Measurements from ENCODE around the gene BRWD1. TPM values are rescaled to one million over a fixed set of nuclear protein-coding genes. Genes with fewer than 3 reads are reported as not detected.

Gene BRWD1
- total and polyA plus RNA-seq, 2 of the 8 experiments (the other 6 are each of a cell fraction or from before 2014, with no cell fraction given): 9.3 to 45.2 TPM

- Histone ChIP-seq H4K8ac (ENCODE audit: extremely low read depth, insufficient read depth, low read length) (no peak overlapping the region), H3K23me2 (ENCODE audit: low read depth, low read length) (no peaks in the 10 kb centered on the region), H3K9ac (replicated peaks in 1 of 4; ENCODE audit: extremely low read depth in 1 of 4, low read depth in 3 of 4, low read length in 3 of 4) (no peak overlapping the region; a peak in 2 of 7 replicates), H3K56ac (replicated peaks; ENCODE audit: insufficient read length, low read depth, low read length) (no peak overlapping the region), H3K18ac (ENCODE audit: extremely low read depth, low read length) (no peak overlapping the region), H3K23ac (ENCODE audit: insufficient read length) (no peak overlapping the region), H2BK15ac (ENCODE audit: low read length) (no peak overlapping the region), H4K20me1 (replicated peaks in 1 of 2; ENCODE audit: control insufficient read depth in 1 of 2, insufficient read depth in 2 of 2, low read length in 2 of 2) (no peaks in the 10 kb centered on the region), H2BK12ac (ENCODE audit: low read depth, low read length) (no peak overlapping the region), H3K4me2 (ENCODE audit: insufficient read depth in 1 of 2, low read depth in 2 of 2, low read length in 2 of 2) (no peak overlapping the region), H3K4ac (replicated peaks; ENCODE audit: insufficient read length, low read depth, low read length) (no peak overlapping the region), H4K91ac (replicated peaks; ENCODE audit: insufficient read length, low read length) (no peak overlapping the region), H3K4me3 (ENCODE audit: extremely low read depth in 1 of 4, insufficient read depth in 2 of 4, low read depth in 3 of 4, low read length in 4 of 4) (no peak overlapping the region), H3K79me2 (ENCODE audit: control insufficient read depth in 1 of 2, insufficient read depth in 2 of 2, low read length in 2 of 2) (no peaks in the 10 kb centered on the region), H2BK5ac (ENCODE audit: low read depth, low read length) (no peak overlapping the region), H3K9me3 (ENCODE audit: insufficient read depth in 2 of 2, low read depth in 1 of 2, low read length in 1 of 2) (no peaks in the 10 kb centered on the region), H2BK120ac (replicated peaks; ENCODE audit: low read depth, low read length) (no peak overlapping the region), H3K27me3 (replicated peaks in 1 of 4; ENCODE audit: control insufficient read depth in 3 of 4, extremely low read depth in 1 of 4, insufficient read depth in 3 of 4, low read length in 3 of 4) (no peaks in the 10 kb centered on the region), H3K27ac (ENCODE audit: low read depth, low read length) (no peak overlapping the region), H3K4me1 (replicated peaks in 1 of 4; ENCODE audit: control insufficient read depth in 3 of 4, insufficient read depth in 4 of 4, low read length in 3 of 4) (no peaks in the 10 kb centered on the region), H2AK5ac (ENCODE audit: low read depth, low read length) (no peak overlapping the region), H4K5ac (ENCODE audit: insufficient read length, low read depth, low read length) (no peak overlapping the region), H3K14ac (ENCODE audit: insufficient read length) (no peak overlapping the region), H2BK20ac (ENCODE audit: low read length) (no peak overlapping the region), H3K79me1 (ENCODE audit: low read depth, low read length) (no peaks in the 10 kb centered on the region), H3K36me3 (ENCODE audit: control insufficient read depth in 2 of 4, insufficient read depth in 4 of 4, low read length in 3 of 4) (no peaks in the 10 kb centered on the region), H2AFZ (ENCODE audit: low read length) (0 out of 2 replicates have a peak overlapping the region, but pooled peaks have one; percentile 34)
- POLR2A ChIA-PET (ENCODE audit: partially characterized antibody): interaction anchor here (1.1 to 2.1 kb wide), 4 partner anchors 11 to 14 kb away, joined by 3 to 14 read pairs (median 6); partner anchors contain the start of gene HMGN1
- FAIRE-seq (no peak), DNase-seq (ENCODE audit: low read depth in 1 of 2, low spot score in 2 of 2) (no peak)
- TF ChIP-seq SRF (IDR thresholded peaks at IDR 0.05; ENCODE audit: low read depth, low read length): no peak
- TF ChIP-seq SUZ12 (IDR thresholded peaks at IDR 0.05; ENCODE audit: low read length): no peak
- WGBS, 2 experiments (ENCODE audit: extremely low coverage in 1 of 2, insufficient coverage in 1 of 2, insufficient read length in 1 of 2, insufficient replicate concordance in 2 of 2, low coverage in 1 of 2, low lambda C conversion rate in 2 of 2, missing lambda C conversion rate in 1 of 2): 90% methylated on average over 3 of the region's 3 CpGs; no CpG with 5 or more reads in 1 of the 2 experiments
- CTCF ChIA-PET (ENCODE audit: partially characterized antibody): interaction anchor here (0.7 to 3.2 kb wide), 5 partner anchors 11 to 237 kb away, joined by 3 to 12 read pairs (median 4); no protein-coding TSS in a partner anchor
Measured at GRCh38 chr21:39362733-39363132, 49.3 kb upstream of the BRWD1 start.

All from H1 (cell line).